Panc1 (cell line): ENCODE data around the gene ZNF273.

Experiments
- POLR2AphosphoS5 ChIP-seq: IDR thresholded peaks from 2 replicates; pipeline ENCODE4 v1.6.1; 2012; ENCODE audit warnings: mild to moderate bottlenecking, low read depth, low read length, moderate library complexity
- SIN3A ChIP-seq: IDR thresholded peaks from 2 replicates; pipeline ENCODE4 v1.6.1; 2012; ENCODE audit warnings: low read depth, mild to moderate bottlenecking, low read length, moderate library complexity, borderline replicate concordance; ENCODE audit not compliant: insufficient read depth
- TCF7L2 ChIP-seq: IDR thresholded peaks from 2 replicates; pipeline ENCODE4 v1.6.1; 2011; ENCODE audit warnings: mild to moderate bottlenecking, low read depth, low read length, inconsistent platforms
- TF ChIP-seq, protein P1 (sequence below): fragments of 450-650 bp; IDR thresholded peaks from 2 replicates; pipeline ENCODE4 v1.5.1; 2017; ENCODE audit warnings: mild to moderate bottlenecking
- TF ChIP-seq, protein P2 (sequence below), 2 experiments: IDR thresholded peaks; 2 replicates each; pipeline ENCODE4 v1.6.1; 2011 to 2012; ENCODE audit warnings: low read depth in 2 of 2, control low read depth in 1 of 2, low read length in 1 of 2, mild to moderate bottlenecking in 1 of 2, moderate library complexity in 1 of 2; ENCODE audit not compliant: insufficient read depth in 1 of 2

DNA sequence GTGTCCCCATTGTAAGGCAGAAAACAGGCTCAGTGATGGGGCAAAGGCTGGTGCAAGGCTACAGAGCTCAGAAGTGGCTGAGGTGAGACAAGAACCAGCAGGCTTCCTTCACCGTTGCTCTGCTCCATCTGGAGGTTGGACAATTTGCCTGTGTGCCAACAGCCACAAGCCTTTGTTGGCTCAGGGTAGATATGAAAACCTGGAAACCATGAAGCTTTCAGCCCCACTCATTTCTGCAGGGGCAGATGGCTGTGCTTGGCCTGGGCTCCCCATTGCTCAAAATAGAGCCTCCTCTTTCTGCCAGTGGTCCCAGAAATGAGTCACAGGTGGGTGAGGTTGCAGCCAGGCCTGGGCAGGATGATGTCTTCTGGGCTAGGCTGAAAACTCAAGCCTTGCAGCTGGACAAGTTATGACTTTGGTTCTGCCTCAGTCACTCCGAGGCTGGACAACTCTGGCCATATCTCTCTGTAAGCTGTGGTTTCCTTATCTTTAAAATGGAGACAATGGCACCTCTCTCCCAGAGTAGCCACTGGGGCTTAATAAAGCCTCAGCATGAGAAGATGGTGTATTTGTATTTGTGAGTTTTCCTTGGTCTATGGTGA lies 12.2 kb upstream of the ZNF273 start:
- TF ChIP-seq, protein P1, sequence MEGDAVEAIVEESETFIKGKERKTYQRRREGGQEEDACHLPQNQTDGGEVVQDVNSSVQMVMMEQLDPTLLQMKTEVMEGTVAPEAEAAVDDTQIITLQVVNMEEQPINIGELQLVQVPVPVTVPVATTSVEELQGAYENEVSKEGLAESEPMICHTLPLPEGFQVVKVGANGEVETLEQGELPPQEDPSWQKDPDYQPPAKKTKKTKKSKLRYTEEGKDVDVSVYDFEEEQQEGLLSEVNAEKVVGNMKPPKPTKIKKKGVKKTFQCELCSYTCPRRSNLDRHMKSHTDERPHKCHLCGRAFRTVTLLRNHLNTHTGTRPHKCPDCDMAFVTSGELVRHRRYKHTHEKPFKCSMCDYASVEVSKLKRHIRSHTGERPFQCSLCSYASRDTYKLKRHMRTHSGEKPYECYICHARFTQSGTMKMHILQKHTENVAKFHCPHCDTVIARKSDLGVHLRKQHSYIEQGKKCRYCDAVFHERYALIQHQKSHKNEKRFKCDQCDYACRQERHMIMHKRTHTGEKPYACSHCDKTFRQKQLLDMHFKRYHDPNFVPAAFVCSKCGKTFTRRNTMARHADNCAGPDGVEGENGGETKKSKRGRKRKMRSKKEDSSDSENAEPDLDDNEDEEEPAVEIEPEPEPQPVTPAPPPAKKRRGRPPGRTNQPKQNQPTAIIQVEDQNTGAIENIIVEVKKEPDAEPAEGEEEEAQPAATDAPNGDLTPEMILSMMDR: no peak
- TF ChIP-seq POLR2AphosphoS5 (no peak), SIN3A (no peak), TCF7L2 (no peak)
- TF ChIP-seq, protein P2, sequence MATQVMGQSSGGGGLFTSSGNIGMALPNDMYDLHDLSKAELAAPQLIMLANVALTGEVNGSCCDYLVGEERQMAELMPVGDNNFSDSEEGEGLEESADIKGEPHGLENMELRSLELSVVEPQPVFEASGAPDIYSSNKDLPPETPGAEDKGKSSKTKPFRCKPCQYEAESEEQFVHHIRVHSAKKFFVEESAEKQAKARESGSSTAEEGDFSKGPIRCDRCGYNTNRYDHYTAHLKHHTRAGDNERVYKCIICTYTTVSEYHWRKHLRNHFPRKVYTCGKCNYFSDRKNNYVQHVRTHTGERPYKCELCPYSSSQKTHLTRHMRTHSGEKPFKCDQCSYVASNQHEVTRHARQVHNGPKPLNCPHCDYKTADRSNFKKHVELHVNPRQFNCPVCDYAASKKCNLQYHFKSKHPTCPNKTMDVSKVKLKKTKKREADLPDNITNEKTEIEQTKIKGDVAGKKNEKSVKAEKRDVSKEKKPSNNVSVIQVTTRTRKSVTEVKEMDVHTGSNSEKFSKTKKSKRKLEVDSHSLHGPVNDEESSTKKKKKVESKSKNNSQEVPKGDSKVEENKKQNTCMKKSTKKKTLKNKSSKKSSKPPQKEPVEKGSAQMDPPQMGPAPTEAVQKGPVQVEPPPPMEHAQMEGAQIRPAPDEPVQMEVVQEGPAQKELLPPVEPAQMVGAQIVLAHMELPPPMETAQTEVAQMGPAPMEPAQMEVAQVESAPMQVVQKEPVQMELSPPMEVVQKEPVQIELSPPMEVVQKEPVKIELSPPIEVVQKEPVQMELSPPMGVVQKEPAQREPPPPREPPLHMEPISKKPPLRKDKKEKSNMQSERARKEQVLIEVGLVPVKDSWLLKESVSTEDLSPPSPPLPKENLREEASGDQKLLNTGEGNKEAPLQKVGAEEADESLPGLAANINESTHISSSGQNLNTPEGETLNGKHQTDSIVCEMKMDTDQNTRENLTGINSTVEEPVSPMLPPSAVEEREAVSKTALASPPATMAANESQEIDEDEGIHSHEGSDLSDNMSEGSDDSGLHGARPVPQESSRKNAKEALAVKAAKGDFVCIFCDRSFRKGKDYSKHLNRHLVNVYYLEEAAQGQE (IDR thresholded peaks at IDR 0.05; ENCODE audit: insufficient read depth in 1 of 2, low read depth in 2 of 2, low read length in 1 of 2): no peak
